Natural killer cell treated with Interleukin-12 subunit alpha and Interleukin-12 subunit beta and Interleukin-15 and Interleukin-18, amount 100 ng/mL, for 72 hours (primary cell): ENCODE measurements around the gene ZNF688. TPM values are rescaled to one million over a fixed set of nuclear protein-coding genes. Genes with fewer than 3 reads are reported as not detected.
A peak's percentile ranks its signal among the peaks of the same experiment; 100 is the strongest.
"Not testable (repeated sequence)": the region's sequence is repeated elsewhere in the genome, so short reads cannot be mapped to it uniquely, and the experiment has no call there.

Experiments
- ATAC-seq, 2 donors: fragments of 150-1000 bp; cut with Tn5 transposase in 1 of 2; sonication (Bioruptor Pico), chemical (Tn5 transposase) in 1 of 2; 2 replicates each; pipeline ENCODE4 v1.10.0; 2021
- DNase-seq: peaks from one replicate; pipeline ENCODE4 v3.0.0; 2022; ENCODE audit warnings: low spot score
- H3K27ac Mint-ChIP-seq, 2 donors: 1 replicate in 1 of 2; 2 replicates in 1 of 2; pipeline ENCODE4 v1.8.0; 2022; ENCODE audit warnings: mixed read lengths in 2 of 2, mild to moderate bottlenecking in 1 of 2, moderate library complexity in 1 of 2
- H3K27me3 Mint-ChIP-seq, 2 donors: 1 replicate in 1 of 2; 2 replicates in 1 of 2; pipeline ENCODE4 v1.8.0; 2022; ENCODE audit warnings: mixed read lengths in 2 of 2
- H3K36me3 Mint-ChIP-seq: one replicate; pipeline ENCODE4 v1.8.0; 2022; ENCODE audit warnings: mixed read lengths
- H3K4me1 Mint-ChIP-seq, 2 donors: 1 replicate in 1 of 2; 2 replicates in 1 of 2; pipeline ENCODE4 v1.8.0; 2022; ENCODE audit warnings: low read depth in 2 of 2, mixed read lengths in 2 of 2, mild to moderate bottlenecking in 1 of 2
- H3K4me3 Mint-ChIP-seq: one replicate; pipeline ENCODE4 v1.8.0; 2022; ENCODE audit warnings: mixed read lengths
- H3K9me3 Mint-ChIP-seq: 2 replicates; pipeline ENCODE4 v1.8.0; 2022; ENCODE audit warnings: mixed read lengths
- total RNA-seq, 2 donors: library from RNA; stranded (reverse); gene quantifications; one replicate each; pipeline ENCODE4 v1.2.3, GENCODE V29; 2022

ZNF688 gene
- total RNA-seq, 2 donors from 2014 or later, result 8.3 to 8.9 TPM

- H3K9me3 Mint-ChIP-seq, result no peaks in the 10 kb centered on the region
- peaks cover 33 to 38% of the 10 kb centered on the region in 2 donors for H3K4me1 Mint-ChIP-seq
Observed at GRCh38 chr16:30557707-30557956, 13.9 kb downstream of the ZNF688 start.

GRCh38 chr16:30556125-30556473 is 15.4 kb downstream of the ZNF688 start:
- no peaks in the 10 kb centered on the region for H3K27me3 Mint-ChIP-seq
- H3K4me1 Mint-ChIP-seq, result peaks cover 44 to 46% of the 10 kb centered on the region in 2 donors
- DNase-seq (no peak), ATAC-seq (no peak)
- peak overlapping the region; percentile 78 to 93 for H3K27ac Mint-ChIP-seq
- no peaks in the 10 kb centered on the region for H3K9me3 Mint-ChIP-seq
- peaks cover 4% of the 10 kb centered on the region for H3K36me3 Mint-ChIP-seq
- H3K4me3 Mint-ChIP-seq, result peak overlapping the region; percentile 84

More at GRCh38 chr16:30557707-30557956, 13.9 kb downstream of the ZNF688 start:
- peak overlapping the region; percentile 84 for H3K4me3 Mint-ChIP-seq
- H3K36me3 Mint-ChIP-seq, result peaks cover 4% of the 10 kb centered on the region
- ATAC-seq, result peak in 1 of 2 donors; percentile 0
- peak overlapping the region; percentile 78 to 93 for H3K27ac Mint-ChIP-seq
- no peaks in the 10 kb centered on the region for H3K27me3 Mint-ChIP-seq
- DNase-seq, result no peak

- H3K27me3 Mint-ChIP-seq, result no peaks in the 10 kb centered on the region
- H3K36me3 Mint-ChIP-seq, result peaks cover 4% of the 10 kb centered on the region
- H3K27ac Mint-ChIP-seq, result peak overlapping the region; percentile 78 to 93
- ATAC-seq (no peak), DNase-seq (no peak)
- H3K9me3 Mint-ChIP-seq, result no peaks in the 10 kb centered on the region
- H3K4me3 Mint-ChIP-seq, result peak overlapping the region; percentile 84
- peaks cover 44 to 45% of the 10 kb centered on the region in 2 donors for H3K4me1 Mint-ChIP-seq
Observed at GRCh38 chr16:30555315-30556124, 16.0 kb downstream of the ZNF688 start.

GRCh38 chr16:30554557-30555314 is 16.8 kb downstream of the ZNF688 start:
- Mint-ChIP-seq H3K4me1 (peaks cover 44 to 45% of the 10 kb centered on the region in 2 donors), H3K4me3 (no peak overlapping the region), H3K27me3 (no peaks in the 10 kb centered on the region), H3K9me3 (no peaks in the 10 kb centered on the region), H3K36me3 (peaks cover 4% of the 10 kb centered on the region), H3K27ac (peak overlapping the region; percentile 70 to 94)
- no peak for DNase-seq
- ATAC-seq, result no peak

- H3K27ac Mint-ChIP-seq, result peak overlapping the region; percentile 70 to 94
- peaks cover 4% of the 10 kb centered on the region for H3K36me3 Mint-ChIP-seq
- ATAC-seq (no peak), DNase-seq (no peak)
- H3K27me3 Mint-ChIP-seq, result no peaks in the 10 kb centered on the region
- H3K4me1 Mint-ChIP-seq, result peaks cover 33 to 34% of the 10 kb centered on the region in 2 donors
- no peaks in the 10 kb centered on the region for H3K9me3 Mint-ChIP-seq
- H3K4me3 Mint-ChIP-seq, result no peak overlapping the region
Observed at GRCh38 chr16:30553393-30553899, 18.1 kb downstream of the ZNF688 start.

GRCh38 chr16:30552956-30553355 is 18.6 kb downstream of the ZNF688 start:
- H3K9me3 Mint-ChIP-seq, result no peaks in the 10 kb centered on the region
- peaks cover 33% of the 10 kb centered on the region in 2 donors for H3K4me1 Mint-ChIP-seq
- ATAC-seq (no peak), DNase-seq (no peak)
- no peak overlapping the region for H3K4me3 Mint-ChIP-seq
- H3K27ac Mint-ChIP-seq, result peak overlapping the region; percentile 70 to 94
- H3K27me3 Mint-ChIP-seq, result no peaks in the 10 kb centered on the region
- H3K36me3 Mint-ChIP-seq, result peaks cover 4% of the 10 kb centered on the region

- Mint-ChIP-seq H3K4me3 (peak overlapping the region; percentile 45), H3K9me3 (no peaks in the 10 kb centered on the region), H3K27me3 (no peaks in the 10 kb centered on the region), H3K27ac (peak overlapping the region; percentile 70 to 94), H3K36me3 (peaks cover 4% of the 10 kb centered on the region), H3K4me1 (peaks cover 33% of the 10 kb centered on the region in 2 donors)
- DNase-seq (no peak), ATAC-seq (peak; percentile 69 to 81)
Observed at GRCh38 chr16:30551781-30552180, 19.7 kb downstream of the ZNF688 start.

GRCh38 chr16:30548416-30549253 is 22.9 kb downstream of the ZNF688 start:
- DNase-seq, result no peak
- Mint-ChIP-seq H3K27ac (peak overlapping the region in 1 of 2 donors; percentile 9), H3K4me3 (no peak overlapping the region), H3K4me1 (peaks cover 18 to 21% of the 10 kb centered on the region in 2 donors), H3K36me3 (no peaks in the 10 kb centered on the region), H3K27me3 (no peaks in the 10 kb centered on the region), H3K9me3 (no peaks in the 10 kb centered on the region)
- ATAC-seq, result no peak

GRCh38 chr16:30546115-30546514 is 25.4 kb downstream of the ZNF688 start:
- Mint-ChIP-seq H3K27me3 (no peaks in the 10 kb centered on the region), H3K4me3 (no peak overlapping the region), H3K27ac (peak overlapping the region in 1 of 2 donors; percentile 13), H3K9me3 (no peaks in the 10 kb centered on the region), H3K36me3 (no peaks in the 10 kb centered on the region), H3K4me1 (peaks cover 0 to 1% of the 10 kb centered on the region in 2 donors)
- no peak for ATAC-seq
- no peak for DNase-seq

GRCh38 chr16:30543067-30543466 is 28.4 kb downstream of the ZNF688 start:
- Mint-ChIP-seq H3K4me3 (no peak overlapping the region), H3K4me1 (no peaks in the 10 kb centered on the region), H3K27ac (no peak overlapping the region), H3K27me3 (no peaks in the 10 kb centered on the region), H3K9me3 (no peaks in the 10 kb centered on the region), H3K36me3 (no peaks in the 10 kb centered on the region)
- DNase-seq (no peak), ATAC-seq (no peak)

GRCh38 chr16:30541502-30542329 is 29.8 kb downstream of the ZNF688 start:
- DNase-seq (no peak), ATAC-seq (no peak)
- H3K4me1 Mint-ChIP-seq, result peaks cover 0 to 2% of the 10 kb centered on the region in 2 donors
- no peaks in the 10 kb centered on the region for H3K9me3 Mint-ChIP-seq
- no peak overlapping the region for H3K4me3 Mint-ChIP-seq
- H3K27ac Mint-ChIP-seq, result no peak overlapping the region
- H3K36me3 Mint-ChIP-seq, result no peaks in the 10 kb centered on the region
- no peaks in the 10 kb centered on the region for H3K27me3 Mint-ChIP-seq

GRCh38 chr16:30540916-30541464 is 30.5 kb downstream of the ZNF688 start:
- ATAC-seq, H3K27ac Mint-ChIP-seq, H3K27me3 Mint-ChIP-seq, DNase-seq, H3K4me1 Mint-ChIP-seq, H3K9me3 Mint-ChIP-seq, H3K36me3 Mint-ChIP-seq, H3K4me3 Mint-ChIP-seq: not testable (repeated sequence)
